GM23248 (cell line): ENCODE data around the gene L3MBTL3. TPM values are rescaled to one million over a fixed set of nuclear protein-coding genes. Genes with fewer than 3 reads are reported as not detected.

ENCODE experiments used
- DNase-seq: peaks from one replicate; pipeline ENCODE4 v3.0.0-alpha.2; 2015
- H2AFZ ChIP-seq: fragments of 200-600 bp; sonication (generic); 2 replicates; pipeline ENCODE4 v1.6.1; 2016; ENCODE audit warnings: antibody characterized with exemption
- H3F3A ChIP-seq: fragments of 200-600 bp; sonication (generic); 2 replicates; pipeline ENCODE4 v1.6.1; 2016; ENCODE audit warnings: mild to moderate bottlenecking, antibody characterized with exemption, mixed run types; ENCODE audit not compliant: insufficient read depth
- H3K27ac ChIP-seq: fragments of 200-600 bp; sonication (generic); 2 replicates; pipeline ENCODE4 v1.5.1; 2016; ENCODE audit warnings: mild to moderate bottlenecking
- H3K27me3 ChIP-seq: fragments of 200-600 bp; sonication (generic); replicated peaks from 2 replicates; pipeline ENCODE4 v1.6.1; 2016; ENCODE audit warnings: mild to moderate bottlenecking; ENCODE audit not compliant: insufficient read depth
- H3K36me3 ChIP-seq: fragments of 200-600 bp; sonication (generic); 2 replicates; pipeline ENCODE4 v1.6.1; 2016; ENCODE audit warnings: low read depth, mild to moderate bottlenecking
- H3K4me1 ChIP-seq: fragments of 200-600 bp; sonication (generic); 2 replicates; pipeline ENCODE4 v1.6.1; 2016; ENCODE audit warnings: mild to moderate bottlenecking; ENCODE audit not compliant: insufficient read depth
- H3K4me2 ChIP-seq: fragments of 200-600 bp; sonication (generic); one replicate; pipeline ENCODE4 v1.6.1; 2016; ENCODE audit warnings: mild to moderate bottlenecking; ENCODE audit not compliant: unreplicated experiment
- H3K4me3 ChIP-seq: fragments of 200-600 bp; sonication (generic); 2 replicates; pipeline ENCODE4 v1.5.1; 2016; ENCODE audit warnings: mild to moderate bottlenecking
- H3K79me2 ChIP-seq: fragments of 200-600 bp; sonication (generic); 2 replicates; pipeline ENCODE4 v1.6.1; 2016; ENCODE audit warnings: mild to moderate bottlenecking; ENCODE audit not compliant: insufficient read depth
- H3K9ac ChIP-seq: fragments of 200-600 bp; sonication (generic); 2 replicates; pipeline ENCODE4 v1.6.1; 2016; ENCODE audit warnings: mild to moderate bottlenecking
- H3K9me2 ChIP-seq: fragments of 200-600 bp; sonication (generic); 2 replicates; pipeline ENCODE4 v1.6.1; 2016; ENCODE audit warnings: mixed run types, mild to moderate bottlenecking, moderate library complexity; ENCODE audit not compliant: insufficient read depth
- H3K9me3 ChIP-seq: fragments of 200-600 bp; sonication (generic); one replicate; pipeline ENCODE4 v1.6.1; 2017; ENCODE audit warnings: low read depth
- H4K20me1 ChIP-seq: fragments of 200-600 bp; sonication (generic); 2 replicates; pipeline ENCODE4 v1.6.0; 2016; ENCODE audit not compliant: insufficient read depth
- EZH2 ChIP-seq: fragments of 200-600 bp; sonication (generic); IDR thresholded peaks from 2 replicates; pipeline ENCODE4 v1.6.1; 2018; ENCODE audit warnings: antibody characterized with exemption, mild to moderate bottlenecking; ENCODE audit not compliant: insufficient read depth, poor library complexity, severe bottlenecking
- EZH2phosphoT487 ChIP-seq: fragments of 200-600 bp; sonication (generic); IDR thresholded peaks from 2 replicates; pipeline ENCODE4 v1.6.1; 2018; ENCODE audit warnings: antibody characterized with exemption, moderate library complexity, mild to moderate bottlenecking, low read depth; ENCODE audit not compliant: insufficient read depth
- WGBS, 2 experiments: methylation state at CpG; one replicate each; pipeline ENCODE4 v1.1.6; 2015 to 2017; ENCODE audit warnings: low lambda C conversion rate in 2 of 2, low coverage in 1 of 2; ENCODE audit errors: missing lambda C conversion rate in 2 of 2; 5-methylcytosine and 5-hydroxymethylcytosine counted together
- in situ Hi-C: fragments of 300-500 bp; cut with MboI; formaldehyde crosslinking; loops from 2 replicates; pipeline ENCODE4 v1.15.0; 2020
- polyA plus RNA-seq: library from polyadenylated mRNA; unstranded; fragments of >200 nt; fragmentation: Nextera tagmentation; extraction: Ambion mirVana; gene quantifications from 2 replicates; pipeline ENCODE4 v1.2.1, GENCODE V29; 2016
- total RNA-seq: library from RNA; depleted of rRNA; stranded (reverse); fragments of >200 nt; shearing (Covaris generic); gene quantifications from 2 replicates; pipeline ENCODE4 v1.2.3, GENCODE V29; 2014

L3MBTL3 gene
- total and polyA plus RNA-seq, 2 experiments from 2014 or later = 3.3 to 4.3 TPM

DNA sequence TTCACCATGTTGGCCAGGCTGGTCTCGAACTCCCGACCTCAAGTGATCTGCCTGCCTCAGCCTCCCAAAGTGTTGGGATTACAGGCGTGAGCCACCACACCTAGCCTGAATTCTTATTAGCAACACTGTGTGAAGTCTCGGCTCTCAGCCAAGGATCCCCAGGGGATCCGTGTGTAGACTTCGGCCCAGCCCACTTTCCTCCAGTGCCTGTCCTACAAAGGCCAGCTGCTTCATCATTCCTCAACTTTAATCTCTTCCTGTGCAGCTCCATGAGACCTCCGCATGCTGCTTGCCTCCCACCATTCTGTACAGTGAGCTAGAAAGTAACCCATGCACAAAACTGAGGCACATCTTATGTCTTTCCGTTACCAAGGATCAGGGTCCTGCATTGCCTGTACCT lies 132.5 kb downstream of the L3MBTL3 start:
- H4K20me1 ChIP-seq = no peaks in the 10 kb centered on the region
- no peak overlapping the region for H3K9ac ChIP-seq
- no peak overlapping the region for H3K27ac ChIP-seq
- H3K4me3 ChIP-seq = no peak overlapping the region
- no peaks in the 10 kb centered on the region for H3K27me3 ChIP-seq
- H3K36me3 ChIP-seq = no peaks in the 10 kb centered on the region
- H3K4me2 ChIP-seq = no peak overlapping the region
- in situ Hi-C loops = no loop called here
- no peak overlapping the region for H2AFZ ChIP-seq
- no peaks in the 10 kb centered on the region for H3K4me1 ChIP-seq
- DNase-seq = no peak
- no peaks in the 10 kb centered on the region for H3K9me2 ChIP-seq
- no peaks in the 10 kb centered on the region for H3K9me3 ChIP-seq
- TF ChIP-seq EZH2 (no peak), EZH2phosphoT487 (no peak)
- no peaks in the 10 kb centered on the region for H3F3A ChIP-seq
- 83 to 84% methylated on average over 8 of the region's 8 CpGs for WGBS, 2 experiments
- no peaks in the 10 kb centered on the region for H3K79me2 ChIP-seq

DNA sequence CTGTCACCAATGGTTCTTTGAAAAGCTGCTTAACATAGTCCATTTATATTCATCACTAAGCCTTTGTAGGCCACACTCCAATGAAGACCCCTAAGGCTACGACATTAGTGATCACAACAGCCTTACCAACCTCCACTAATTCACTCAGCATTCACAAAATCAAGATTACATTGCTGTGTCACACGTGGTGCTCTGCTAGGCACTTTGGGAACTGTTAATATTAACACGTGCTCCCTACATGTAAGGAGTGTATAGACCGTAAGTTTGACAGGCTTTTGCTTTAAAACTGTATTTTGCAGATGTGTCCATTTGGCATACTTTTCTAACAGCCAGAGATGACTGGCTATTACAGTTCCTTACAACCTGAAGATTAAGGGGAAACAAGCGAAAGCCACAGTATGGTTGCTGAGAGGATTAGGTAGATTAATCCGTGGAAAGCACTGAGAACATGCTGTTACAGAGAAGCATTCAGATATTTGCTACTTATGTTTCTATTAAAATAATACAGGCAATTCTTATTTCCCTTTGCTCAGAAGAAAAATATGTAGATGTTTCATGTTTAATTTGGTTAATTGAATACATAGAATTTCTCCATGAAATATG lies 134.6 kb downstream of the L3MBTL3 start:
- H3K9me3 ChIP-seq = no peaks in the 10 kb centered on the region
- no peaks in the 10 kb centered on the region for H3K4me1 ChIP-seq
- no peak overlapping the region for H3K27ac ChIP-seq
- no peak overlapping the region for H3K9ac ChIP-seq
- TF ChIP-seq EZH2 (no peak), EZH2phosphoT487 (no peak)
- H3K79me2 ChIP-seq = no peaks in the 10 kb centered on the region
- in situ Hi-C loops = no loop called here
- no peak overlapping the region for H3K4me2 ChIP-seq
- H3K27me3 ChIP-seq = no peaks in the 10 kb centered on the region
- no peak overlapping the region for H3K4me3 ChIP-seq
- no peaks in the 10 kb centered on the region for H3K36me3 ChIP-seq
- H3F3A ChIP-seq = no peaks in the 10 kb centered on the region
- no peaks in the 10 kb centered on the region for H3K9me2 ChIP-seq
- 77 to 81% methylated on average over 6 of the region's 6 CpGs for whole genome bisulfite sequencing, 2 experiments
- no peak overlapping the region for H2AFZ ChIP-seq
- H4K20me1 ChIP-seq = no peaks in the 10 kb centered on the region
- DNase-seq = no peak

DNA sequence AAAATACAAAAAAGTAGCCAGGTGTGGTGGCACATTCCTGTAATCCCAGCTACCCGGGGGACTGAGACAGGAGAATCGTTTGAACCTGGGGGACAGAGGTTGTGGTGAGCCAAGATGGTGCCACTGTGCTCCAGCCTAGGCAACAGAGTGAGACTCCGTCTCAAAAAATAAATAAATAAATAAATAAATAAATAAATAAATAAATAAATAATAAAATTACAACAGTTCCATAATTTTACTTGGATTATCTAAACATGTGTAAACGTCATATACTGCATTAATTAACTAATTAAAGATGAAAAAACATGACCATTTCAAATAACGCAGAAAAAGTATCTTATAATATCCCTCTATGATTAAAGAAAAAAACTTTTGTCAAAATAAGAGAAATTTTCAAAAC lies 138.5 kb downstream of the L3MBTL3 start:
- H3K4me1 ChIP-seq = no peaks in the 10 kb centered on the region
- in situ Hi-C loops = no loop called here
- H3K4me3 ChIP-seq = no peak overlapping the region
- no peaks in the 10 kb centered on the region for H3K79me2 ChIP-seq
- no peaks in the 10 kb centered on the region for H4K20me1 ChIP-seq
- no peaks in the 10 kb centered on the region for H3F3A ChIP-seq
- no peak for TF ChIP-seq EZH2
- TF ChIP-seq EZH2phosphoT487 = no peak
- H3K36me3 ChIP-seq = no peaks in the 10 kb centered on the region
- H3K27ac ChIP-seq = no peak overlapping the region
- no peaks in the 10 kb centered on the region for H3K9me3 ChIP-seq
- H2AFZ ChIP-seq = no peak overlapping the region
- no peak overlapping the region for H3K9ac ChIP-seq
- 73 to 79% methylated on average over 5 of the region's 5 CpGs for WGBS, 2 experiments
- H3K9me2 ChIP-seq = no peaks in the 10 kb centered on the region
- no peak for DNase-seq
- no peaks in the 10 kb centered on the region for H3K27me3 ChIP-seq
- no peak overlapping the region for H3K4me2 ChIP-seq

DNA sequence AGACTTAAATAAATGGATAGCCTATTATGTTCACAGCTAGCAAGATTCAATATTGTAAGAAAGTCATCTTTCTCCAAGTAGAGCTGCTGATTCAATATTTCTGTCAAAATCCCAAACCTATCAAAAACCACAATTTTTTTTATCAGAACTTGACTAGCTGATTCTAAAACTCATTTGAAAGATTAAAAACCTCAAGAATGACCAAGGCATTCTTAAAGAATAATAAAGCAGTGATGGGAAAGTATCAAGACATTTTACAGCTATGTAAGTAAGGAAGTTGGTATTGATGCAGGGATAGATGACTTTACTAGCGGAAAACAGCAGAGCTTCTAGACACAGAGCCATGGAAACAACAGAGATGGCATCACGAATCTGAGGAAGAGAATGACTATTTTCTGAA lies 139.7 kb downstream of the L3MBTL3 start:
- WGBS, 2 experiments = 71 to 82% methylated on average over 2 of the region's 2 CpGs
- Histone ChIP-seq H3K79me2 (no peaks in the 10 kb centered on the region), H2AFZ (no peak overlapping the region), H3K4me3 (no peak overlapping the region), H3K9me3 (no peaks in the 10 kb centered on the region), H3K36me3 (no peaks in the 10 kb centered on the region), H3K4me1 (no peaks in the 10 kb centered on the region), H3K9ac (no peak overlapping the region), H3F3A (no peaks in the 10 kb centered on the region), H3K27ac (no peak overlapping the region), H3K27me3 (no peaks in the 10 kb centered on the region), H4K20me1 (no peaks in the 10 kb centered on the region), H3K9me2 (no peaks in the 10 kb centered on the region), H3K4me2 (no peak overlapping the region)
- no peak for TF ChIP-seq EZH2
- TF ChIP-seq EZH2phosphoT487 = no peak
- in situ Hi-C loops = no loop called here
- no peak for DNase-seq

DNA sequence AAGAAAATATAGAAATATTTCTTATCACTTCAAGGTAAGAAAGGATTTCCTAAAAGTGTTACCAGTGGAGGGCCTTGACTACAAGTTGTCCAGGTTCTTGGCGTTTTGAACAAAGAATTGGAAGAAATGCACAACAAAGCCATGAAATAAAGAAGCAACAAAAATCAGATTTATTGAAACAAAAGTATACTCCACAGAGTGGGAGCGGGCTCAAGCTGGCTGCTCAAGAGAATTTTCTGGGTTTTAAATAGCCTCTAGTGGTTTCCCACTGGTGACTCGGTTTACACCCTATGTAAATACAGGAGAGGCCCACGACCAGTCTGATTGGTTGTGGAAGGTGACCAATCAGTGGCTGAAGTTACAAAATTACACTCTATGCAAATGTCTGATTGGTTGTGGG lies 140.2 kb downstream of the L3MBTL3 start:
- no peaks in the 10 kb centered on the region for H3K79me2 ChIP-seq
- no peak overlapping the region for H3K9ac ChIP-seq
- no peaks in the 10 kb centered on the region for H4K20me1 ChIP-seq
- WGBS, 2 experiments = 88 to 92% methylated on average over 4 of the region's 4 CpGs
- H3K4me3 ChIP-seq = no peak overlapping the region
- in situ Hi-C loops = no loop called here
- no peaks in the 10 kb centered on the region for H3K27me3 ChIP-seq
- H3F3A ChIP-seq = no peaks in the 10 kb centered on the region
- no peak overlapping the region for H3K4me2 ChIP-seq
- H3K9me3 ChIP-seq = no peaks in the 10 kb centered on the region
- no peaks in the 10 kb centered on the region for H3K4me1 ChIP-seq
- no peak overlapping the region for H3K27ac ChIP-seq
- H2AFZ ChIP-seq = no peak overlapping the region
- no peak for TF ChIP-seq EZH2
- no peak for TF ChIP-seq EZH2phosphoT487
- H3K36me3 ChIP-seq = no peaks in the 10 kb centered on the region
- no peaks in the 10 kb centered on the region for H3K9me2 ChIP-seq
- DNase-seq = no peak
